Measurements from ENCODE around the gene MRTFB.

DNA sequence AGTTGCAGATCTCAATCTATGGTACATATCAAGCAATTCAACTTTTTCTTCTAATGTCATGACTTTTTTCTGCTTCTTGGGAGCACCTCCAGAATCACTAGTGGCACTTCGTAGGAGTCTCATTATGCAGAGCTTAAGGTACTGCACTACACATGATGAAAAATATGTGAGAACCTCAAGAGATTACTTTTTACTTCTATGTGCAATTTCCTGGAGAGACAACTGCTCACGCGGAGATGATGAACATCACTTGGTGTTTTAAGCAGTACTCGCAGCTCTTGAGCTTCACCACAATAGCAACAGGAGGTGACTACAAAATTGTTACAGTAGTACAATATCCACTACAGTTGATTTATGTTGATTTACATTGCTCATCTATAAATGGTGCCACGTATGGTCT is 79.7 kb downstream of the MRTFB start:
- TF ChIP-seq EZH2 (IDR thresholded peaks at IDR 0.05; ENCODE audit: borderline replicate concordance, low read depth, low read length, severe bottlenecking) = no peak
- TF ChIP-seq, protein P1, sequence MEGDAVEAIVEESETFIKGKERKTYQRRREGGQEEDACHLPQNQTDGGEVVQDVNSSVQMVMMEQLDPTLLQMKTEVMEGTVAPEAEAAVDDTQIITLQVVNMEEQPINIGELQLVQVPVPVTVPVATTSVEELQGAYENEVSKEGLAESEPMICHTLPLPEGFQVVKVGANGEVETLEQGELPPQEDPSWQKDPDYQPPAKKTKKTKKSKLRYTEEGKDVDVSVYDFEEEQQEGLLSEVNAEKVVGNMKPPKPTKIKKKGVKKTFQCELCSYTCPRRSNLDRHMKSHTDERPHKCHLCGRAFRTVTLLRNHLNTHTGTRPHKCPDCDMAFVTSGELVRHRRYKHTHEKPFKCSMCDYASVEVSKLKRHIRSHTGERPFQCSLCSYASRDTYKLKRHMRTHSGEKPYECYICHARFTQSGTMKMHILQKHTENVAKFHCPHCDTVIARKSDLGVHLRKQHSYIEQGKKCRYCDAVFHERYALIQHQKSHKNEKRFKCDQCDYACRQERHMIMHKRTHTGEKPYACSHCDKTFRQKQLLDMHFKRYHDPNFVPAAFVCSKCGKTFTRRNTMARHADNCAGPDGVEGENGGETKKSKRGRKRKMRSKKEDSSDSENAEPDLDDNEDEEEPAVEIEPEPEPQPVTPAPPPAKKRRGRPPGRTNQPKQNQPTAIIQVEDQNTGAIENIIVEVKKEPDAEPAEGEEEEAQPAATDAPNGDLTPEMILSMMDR (IDR thresholded peaks at IDR 0.05; ENCODE audit: borderline replicate concordance, extremely low read depth, low read length, poor library complexity, severe bottlenecking) = no peak
